GM12872 (cell line): ENCODE results near the gene EPHA4.

Source experiments
- CTCF ChIP-seq: IDR thresholded peaks from 3 replicates; pipeline ENCODE4 v1.5.1; 2011; ENCODE audit warnings: low read depth, mild to moderate bottlenecking, low read length, moderate library complexity; ENCODE audit not compliant: insufficient read depth

Gene EPHA4

GRCh38 chr2:221572219-221572820 is at the start of gene EPHA4:
Gene EPHA4, minus strand, starts transcription at chr2:221572304. Its CDS starts 56 bp downstream, at chr2:221572248.
- TF ChIP-seq CTCF = peak; percentile 14; the same call in 1 of the 3 replicates

- no peak for TF ChIP-seq CTCF
Observed at GRCh38 chr2:221618007-221618406, 45.9 kb upstream of the EPHA4 start.

GRCh38 chr2:221616561-221616960 is 44.5 kb upstream of the EPHA4 start:
- no peak for TF ChIP-seq CTCF

GRCh38 chr2:221614274-221614673 is 42.2 kb upstream of the EPHA4 start:
- no peak for TF ChIP-seq CTCF

- no peak for TF ChIP-seq CTCF
Observed at GRCh38 chr2:221612800-221613199, 40.7 kb upstream of the EPHA4 start.

GRCh38 chr2:221612161-221612560 is 40.1 kb upstream of the EPHA4 start:
- no peak for TF ChIP-seq CTCF

GRCh38 chr2:221610675-221611074 is 38.6 kb upstream of the EPHA4 start:
- TF ChIP-seq CTCF = no peak
